Prostate gland (tissue), 2 donors: ENCODE measurements around the gene ABCD2.

Experiments used
- POLR2A ChIP-seq: fragments of 450-650 bp; IDR thresholded peaks from one replicate; pipeline ENCODE4 v1.6.1; 2016; ENCODE audit warnings: antibody characterized with exemption, mild to moderate bottlenecking
- POLR2AphosphoS5 ChIP-seq: sonication (generic); formaldehyde crosslinking; IDR thresholded peaks from one replicate; pipeline ENCODE4 v1.6.1; 2017; ENCODE audit warnings: antibody characterized with exemption
- TF ChIP-seq, protein P1 (sequence below), 4 experiments: fragments of 200-600 bp in 2 of 4; fragments of 450-650 bp in 2 of 4; sonication (generic) in 2 of 4; IDR thresholded peaks; 1 replicate in 3 of 4; 2 replicates in 1 of 4; pipeline ENCODE4 v1.5.1; 2016 to 2019; ENCODE audit warnings: antibody characterized with exemption in 4 of 4, mild to moderate bottlenecking in 2 of 4, moderate library complexity in 2 of 4

GRCh38 chr12:39646963-39647362, 27.4 kb upstream of the ABCD2 start:
- TF ChIP-seq, protein P1, sequence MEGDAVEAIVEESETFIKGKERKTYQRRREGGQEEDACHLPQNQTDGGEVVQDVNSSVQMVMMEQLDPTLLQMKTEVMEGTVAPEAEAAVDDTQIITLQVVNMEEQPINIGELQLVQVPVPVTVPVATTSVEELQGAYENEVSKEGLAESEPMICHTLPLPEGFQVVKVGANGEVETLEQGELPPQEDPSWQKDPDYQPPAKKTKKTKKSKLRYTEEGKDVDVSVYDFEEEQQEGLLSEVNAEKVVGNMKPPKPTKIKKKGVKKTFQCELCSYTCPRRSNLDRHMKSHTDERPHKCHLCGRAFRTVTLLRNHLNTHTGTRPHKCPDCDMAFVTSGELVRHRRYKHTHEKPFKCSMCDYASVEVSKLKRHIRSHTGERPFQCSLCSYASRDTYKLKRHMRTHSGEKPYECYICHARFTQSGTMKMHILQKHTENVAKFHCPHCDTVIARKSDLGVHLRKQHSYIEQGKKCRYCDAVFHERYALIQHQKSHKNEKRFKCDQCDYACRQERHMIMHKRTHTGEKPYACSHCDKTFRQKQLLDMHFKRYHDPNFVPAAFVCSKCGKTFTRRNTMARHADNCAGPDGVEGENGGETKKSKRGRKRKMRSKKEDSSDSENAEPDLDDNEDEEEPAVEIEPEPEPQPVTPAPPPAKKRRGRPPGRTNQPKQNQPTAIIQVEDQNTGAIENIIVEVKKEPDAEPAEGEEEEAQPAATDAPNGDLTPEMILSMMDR (IDR thresholded peaks at IDR 0.05), result no peak
- TF ChIP-seq POLR2AphosphoS5, result no peak
- TF ChIP-seq POLR2A, result no peak
